Measurements from ENCODE around the gene SLC39A8.
"Not testable (repeated sequence)": the region's sequence is repeated elsewhere in the genome, so short reads cannot be mapped to it uniquely, and the experiment has no call there.

GRCh38 chr4:102273317-102273716 is 72.0 kb downstream of the SLC39A8 start:
- TF ChIP-seq CTCF (tag by site-specific recombination; IDR thresholded peaks at IDR 0.05); SP7 (tag by site-specific recombination; IDR thresholded peaks at IDR 0.05); HOXC10 (CRISPR knock-in tag; IDR thresholded peaks at IDR 0.05): not testable (repeated sequence)
